ENCODE data around the gene IRF7.
"Not testable (repeated sequence)": the region's sequence is repeated elsewhere in the genome, so short reads cannot be mapped to it uniquely, and the experiment has no call there.

The IRF7 gene

GRCh38 chr11:575996-576768, 39.6 kb downstream of the IRF7 start, which contains the start of gene PHRF1:
PHRF1 (plus strand) TSS chr11:576470; CDS start chr11:581513, 5,043 bp downstream.
- Histone ChIP-seq H3K27me3 (replicated peaks) (peaks cover 8% of the 10 kb centered on the region), H3K27ac (peak within 1 kb of the TSS; percentile 99), H3K36me3 (replicated peaks) (no peaks in the 10 kb centered on the region), H3K4me3 (ENCODE audit: low read depth, low read length) (peak within 1 kb of the TSS; percentile 95)
- DNase-seq, result peak; percentile 89
- in situ Hi-C loops (cut with HindIII; ENCODE audit: low pct_ligation_motif_present, low sequenced_read_pairs), result no loop called here
- TF ChIP-seq, protein P1, sequence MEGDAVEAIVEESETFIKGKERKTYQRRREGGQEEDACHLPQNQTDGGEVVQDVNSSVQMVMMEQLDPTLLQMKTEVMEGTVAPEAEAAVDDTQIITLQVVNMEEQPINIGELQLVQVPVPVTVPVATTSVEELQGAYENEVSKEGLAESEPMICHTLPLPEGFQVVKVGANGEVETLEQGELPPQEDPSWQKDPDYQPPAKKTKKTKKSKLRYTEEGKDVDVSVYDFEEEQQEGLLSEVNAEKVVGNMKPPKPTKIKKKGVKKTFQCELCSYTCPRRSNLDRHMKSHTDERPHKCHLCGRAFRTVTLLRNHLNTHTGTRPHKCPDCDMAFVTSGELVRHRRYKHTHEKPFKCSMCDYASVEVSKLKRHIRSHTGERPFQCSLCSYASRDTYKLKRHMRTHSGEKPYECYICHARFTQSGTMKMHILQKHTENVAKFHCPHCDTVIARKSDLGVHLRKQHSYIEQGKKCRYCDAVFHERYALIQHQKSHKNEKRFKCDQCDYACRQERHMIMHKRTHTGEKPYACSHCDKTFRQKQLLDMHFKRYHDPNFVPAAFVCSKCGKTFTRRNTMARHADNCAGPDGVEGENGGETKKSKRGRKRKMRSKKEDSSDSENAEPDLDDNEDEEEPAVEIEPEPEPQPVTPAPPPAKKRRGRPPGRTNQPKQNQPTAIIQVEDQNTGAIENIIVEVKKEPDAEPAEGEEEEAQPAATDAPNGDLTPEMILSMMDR (IDR thresholded peaks at IDR 0.05; ENCODE audit: low read depth, low read length, missing control alignments), result no peak

- in situ Hi-C loops (cut with HindIII; ENCODE audit: low pct_ligation_motif_present, low sequenced_read_pairs), result no loop called here
- Histone ChIP-seq H3K27me3 (replicated peaks) (peaks cover 8% of the 10 kb centered on the region), H3K27ac (no peak overlapping the region), H3K36me3 (replicated peaks) (no peaks in the 10 kb centered on the region), H3K4me3 (ENCODE audit: low read depth, low read length) (peak overlapping the region; percentile 57)
- TF ChIP-seq, protein P1 (IDR thresholded peaks at IDR 0.05; ENCODE audit: low read depth, low read length, missing control alignments), result no peak
- no peak for DNase-seq
Measured at GRCh38 chr11:575313-575995, 40.3 kb downstream of the IRF7 start.

DNA sequence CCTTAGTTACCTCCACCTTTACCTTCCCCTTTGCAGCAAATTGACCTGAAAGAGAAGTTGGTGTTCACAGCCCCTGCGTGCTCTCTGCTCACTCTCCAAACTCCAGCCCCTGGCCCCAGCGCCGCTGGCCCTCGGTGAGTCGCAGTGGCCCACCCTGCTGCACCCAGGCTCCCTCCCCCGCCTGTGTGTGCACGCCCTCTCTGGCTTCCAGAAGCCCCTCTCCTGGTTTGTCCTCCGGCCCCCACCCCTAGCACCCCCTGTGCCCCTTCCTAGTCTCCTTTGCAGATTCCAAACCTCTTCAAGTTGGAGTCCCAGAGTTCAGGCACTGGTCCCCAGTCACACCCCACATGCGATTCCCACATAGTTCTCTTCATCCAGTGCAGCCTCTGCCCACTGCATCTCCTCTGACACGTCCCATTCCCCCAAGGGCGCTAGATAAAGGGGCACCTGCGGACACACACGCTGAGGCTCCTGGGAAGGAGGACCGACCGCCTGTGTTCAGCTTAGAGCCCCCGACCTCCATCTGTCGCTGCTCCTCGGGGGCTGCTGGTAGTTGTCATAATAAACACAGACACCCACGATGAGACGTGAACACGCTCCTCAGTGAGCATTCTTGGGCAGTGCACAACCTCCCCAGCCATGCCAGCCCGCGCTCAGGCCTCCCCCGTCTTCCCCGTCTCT, 41.0 kb downstream of the IRF7 start:
- in situ Hi-C loops (cut with HindIII; ENCODE audit: low pct_ligation_motif_present, low sequenced_read_pairs), result no loop called here
- H3K27ac ChIP-seq, result no peak overlapping the region
- peak overlapping the region; percentile 57 for H3K4me3 ChIP-seq (ENCODE audit: low read depth, low read length)
- no peak for DNase-seq
- H3K27me3 ChIP-seq (replicated peaks), result peaks cover 8% of the 10 kb centered on the region
- no peaks in the 10 kb centered on the region for H3K36me3 ChIP-seq (replicated peaks)
- TF ChIP-seq, protein P1 (IDR thresholded peaks at IDR 0.05; ENCODE audit: low read depth, low read length, missing control alignments), result no peak

GRCh38 chr11:574031-574570, 41.6 kb downstream of the IRF7 start:
- H3K36me3 ChIP-seq (replicated peaks); DNase-seq; in situ Hi-C loops (cut with HindIII; ENCODE audit: low pct_ligation_motif_present, low sequenced_read_pairs); H3K27ac ChIP-seq; H3K4me3 ChIP-seq (ENCODE audit: low read depth, low read length); H3K27me3 ChIP-seq (replicated peaks): not testable (repeated sequence)

DNA sequence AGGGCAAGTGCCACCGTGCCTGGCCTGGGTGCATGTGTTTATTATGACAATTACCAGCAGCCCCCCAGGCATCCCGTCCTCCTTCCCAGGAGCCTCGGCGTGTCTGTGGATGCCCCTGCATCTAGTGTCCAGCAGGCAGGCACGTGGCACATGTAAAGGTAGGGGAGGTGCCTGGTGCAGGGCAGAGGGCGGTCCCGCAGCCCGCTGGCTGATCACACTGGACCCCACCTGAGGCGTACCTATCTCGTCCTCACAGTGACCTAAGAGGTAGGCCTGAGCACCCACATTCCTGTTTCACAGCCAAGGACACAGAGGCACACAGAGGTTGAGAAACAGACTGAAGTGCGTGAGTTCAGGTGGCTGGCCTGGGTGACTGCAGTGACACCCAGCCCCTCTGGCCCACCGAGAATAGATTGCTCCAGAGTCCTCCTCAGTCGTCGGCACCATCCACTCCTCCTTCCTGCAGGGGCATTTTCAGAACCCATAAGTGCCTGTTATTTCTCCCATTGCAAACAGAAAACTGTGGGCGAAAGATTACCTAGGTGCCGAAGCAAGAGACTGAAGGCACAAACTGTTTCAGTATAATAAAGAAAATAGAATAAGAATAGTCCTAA, 42.5 kb downstream of the IRF7 start:
- TF ChIP-seq, protein P1 (IDR thresholded peaks at IDR 0.05; ENCODE audit: low read depth, low read length, missing control alignments), result no peak
- Histone ChIP-seq H3K4me3 (ENCODE audit: low read depth, low read length) (no peak overlapping the region), H3K27me3 (replicated peaks) (peaks cover 8% of the 10 kb centered on the region), H3K27ac (no peak overlapping the region), H3K36me3 (replicated peaks) (no peaks in the 10 kb centered on the region)
- DNase-seq, result no peak
- in situ Hi-C loops (cut with HindIII; ENCODE audit: low pct_ligation_motif_present, low sequenced_read_pairs), result no loop called here

Data from brain microvascular endothelial cell (primary cell).